HG03442 (cell line): ENCODE data around the gene EPHA6.
"Not testable (repeated sequence)": the region's sequence is repeated elsewhere in the genome, so short reads cannot be mapped to it uniquely, and the experiment has no call there.

Source experiments
- ATAC-seq: cut with Tn5 transposase; IDR thresholded peaks from one replicate; pipeline ENCODE4 v1.9.1; 2021; ENCODE audit warnings: mild to moderate bottlenecking, moderate library complexity; ENCODE audit not compliant: unreplicated experiment

The EPHA6 gene

GRCh38 chr3:97264180-97264579 lies 449.8 kb downstream of the EPHA6 start:
- ATAC-seq = no peak

- ATAC-seq = no peak
Observed at GRCh38 chr3:97265237-97266005, 451.0 kb downstream of the EPHA6 start.

- no peak for ATAC-seq
Observed at GRCh38 chr3:97269202-97269601, 454.8 kb downstream of the EPHA6 start.

- not testable (repeated sequence) for ATAC-seq
Observed at GRCh38 chr3:97276879-97277550, 462.6 kb downstream of the EPHA6 start.

- ATAC-seq = no peak
Observed at GRCh38 chr3:97277708-97278107, 463.3 kb downstream of the EPHA6 start.

GRCh38 chr3:97278506-97278905 lies 464.1 kb downstream of the EPHA6 start:
- ATAC-seq = no peak

GRCh38 chr3:97291901-97292300 lies 477.5 kb downstream of the EPHA6 start:
- no peak for ATAC-seq

GRCh38 chr3:97293596-97294131 lies 479.3 kb downstream of the EPHA6 start:
- no peak for ATAC-seq

- ATAC-seq = no peak
Observed at GRCh38 chr3:97297032-97297431, 482.6 kb downstream of the EPHA6 start.

GRCh38 chr3:97301114-97301513 lies 486.7 kb downstream of the EPHA6 start:
- no peak for ATAC-seq

- no peak for ATAC-seq
Observed at GRCh38 chr3:97306226-97306625, 491.8 kb downstream of the EPHA6 start.

GRCh38 chr3:97338375-97338774 lies 524.0 kb downstream of the EPHA6 start:
- no peak for ATAC-seq

GRCh38 chr3:97340940-97341339 lies 526.5 kb downstream of the EPHA6 start:
- ATAC-seq = no peak

GRCh38 chr3:97347780-97348179 lies 533.4 kb downstream of the EPHA6 start:
- ATAC-seq = no peak

GRCh38 chr3:97350971-97351370 lies 536.6 kb downstream of the EPHA6 start:
- ATAC-seq = no peak

GRCh38 chr3:97353176-97353575 lies 538.8 kb downstream of the EPHA6 start:
- ATAC-seq = no peak

GRCh38 chr3:97359977-97360376 lies 545.6 kb downstream of the EPHA6 start:
- ATAC-seq = no peak

- no peak for ATAC-seq
Observed at GRCh38 chr3:97360804-97361203, 546.4 kb downstream of the EPHA6 start.

- no peak for ATAC-seq
Observed at GRCh38 chr3:97384583-97384982, 570.2 kb downstream of the EPHA6 start.

GRCh38 chr3:97388774-97389173 lies 574.4 kb downstream of the EPHA6 start:
- ATAC-seq = no peak

GRCh38 chr3:97389936-97390335 lies 575.5 kb downstream of the EPHA6 start:
- ATAC-seq = no peak

GRCh38 chr3:97391167-97391566 lies 576.8 kb downstream of the EPHA6 start:
- ATAC-seq = no peak
